ENCODE data around the gene SETD3. TPM values are rescaled to one million over a fixed set of nuclear protein-coding genes. Genes with fewer than 3 reads are reported as not detected.

The SETD3 gene
- total and polyA plus RNA-seq, 2 experiments from 2014 or later = 43.3 to 54.6 TPM

GRCh38 chr14:99522934-99523703, 42.5 kb upstream of the SETD3 start:
- H3K4me1 ChIP-seq (ENCODE audit: insufficient read depth) = peaks cover 18% of the 10 kb centered on the region
- peak overlapping the region; percentile 22; the same call in 1 of the 2 replicates for H3K9ac ChIP-seq
- no peaks in the 10 kb centered on the region for H3K79me2 ChIP-seq (ENCODE audit: insufficient read depth)
- no peak overlapping the region for H3K4me2 ChIP-seq (ENCODE audit: unreplicated experiment)
- 92 to 93% methylated on average over 13 to 14 of the region's 14 CpGs for WGBS, 2 experiments (ENCODE audit: low coverage in 1 of 2, low lambda C conversion rate in 2 of 2, missing lambda C conversion rate in 2 of 2)
- H3K9me3 ChIP-seq (ENCODE audit: low read depth) = no peaks in the 10 kb centered on the region
- H3F3A ChIP-seq (ENCODE audit: insufficient read depth) = no peaks in the 10 kb centered on the region
- H3K4me3 ChIP-seq = no peak overlapping the region
- no peak for DNase-seq
- peak overlapping the region; percentile 40 for H2AFZ ChIP-seq
- H3K27ac ChIP-seq = no peak overlapping the region
- no peaks in the 10 kb centered on the region for H3K9me2 ChIP-seq (ENCODE audit: insufficient read depth)
- H3K36me3 ChIP-seq (ENCODE audit: low read depth) = no peaks in the 10 kb centered on the region
- TF ChIP-seq EZH2phosphoT487 (IDR thresholded peaks at IDR 0.05; ENCODE audit: insufficient read depth, low read depth) = no peak
- in situ Hi-C loops (cut with MboI) = loop anchor here (5.0 to 10.0 kb wide), 2 partner anchors 99 to 372 kb away; no protein-coding TSS in a partner anchor
- no peaks in the 10 kb centered on the region for H4K20me1 ChIP-seq (ENCODE audit: insufficient read depth)
- no peaks in the 10 kb centered on the region for H3K27me3 ChIP-seq (replicated peaks; ENCODE audit: insufficient read depth)

- Histone ChIP-seq H3K4me3 (no peak overlapping the region), H3K9me3 (ENCODE audit: low read depth) (no peaks in the 10 kb centered on the region), H3K79me2 (ENCODE audit: insufficient read depth) (no peaks in the 10 kb centered on the region), H3K27me3 (replicated peaks; ENCODE audit: insufficient read depth) (no peaks in the 10 kb centered on the region), H3K9me2 (ENCODE audit: insufficient read depth) (no peaks in the 10 kb centered on the region), H2AFZ (peak overlapping the region; percentile 40), H3K9ac (peak overlapping the region; percentile 22; the same call in 1 of the 2 replicates), H4K20me1 (ENCODE audit: insufficient read depth) (no peaks in the 10 kb centered on the region), H3K4me1 (ENCODE audit: insufficient read depth) (peaks cover 18% of the 10 kb centered on the region), H3F3A (ENCODE audit: insufficient read depth) (no peaks in the 10 kb centered on the region), H3K27ac (no peak overlapping the region), H3K4me2 (ENCODE audit: unreplicated experiment) (no peak overlapping the region), H3K36me3 (ENCODE audit: low read depth) (no peaks in the 10 kb centered on the region)
- TF ChIP-seq EZH2phosphoT487 (IDR thresholded peaks at IDR 0.05; ENCODE audit: insufficient read depth, low read depth) (no peak), EZH2 (IDR thresholded peaks at IDR 0.05; ENCODE audit: insufficient read depth, poor library complexity, severe bottlenecking) (no peak)
- WGBS, 2 experiments (ENCODE audit: low coverage in 1 of 2, low lambda C conversion rate in 2 of 2, missing lambda C conversion rate in 2 of 2) = 7 to 10% methylated on average over 12 of the region's 12 CpGs
- peak; percentile 89 for DNase-seq
- in situ Hi-C loops (cut with MboI) = loop anchor here (5.0 to 10.0 kb wide), 2 partner anchors 100 to 372 kb away; no protein-coding TSS in a partner anchor
Measured at GRCh38 chr14:99522457-99522891, 41.8 kb upstream of the SETD3 start.

GRCh38 chr14:99522025-99522401, 41.4 kb upstream of the SETD3 start:
- Histone ChIP-seq H3K9ac (no peak overlapping the region), H3K79me2 (ENCODE audit: insufficient read depth) (no peaks in the 10 kb centered on the region), H3K4me2 (ENCODE audit: unreplicated experiment) (no peak overlapping the region), H3K9me2 (ENCODE audit: insufficient read depth) (no peaks in the 10 kb centered on the region), H4K20me1 (ENCODE audit: insufficient read depth) (no peaks in the 10 kb centered on the region), H2AFZ (peak overlapping the region; percentile 40; the same call in 1 of the 2 replicates), H3K4me3 (no peak overlapping the region), H3K9me3 (ENCODE audit: low read depth) (no peaks in the 10 kb centered on the region), H3K27ac (no peak overlapping the region), H3K4me1 (ENCODE audit: insufficient read depth) (peaks cover 18% of the 10 kb centered on the region), H3K27me3 (replicated peaks; ENCODE audit: insufficient read depth) (no peaks in the 10 kb centered on the region), H3F3A (ENCODE audit: insufficient read depth) (no peaks in the 10 kb centered on the region), H3K36me3 (ENCODE audit: low read depth) (no peaks in the 10 kb centered on the region)
- DNase-seq = no peak
- in situ Hi-C loops (cut with MboI) = loop anchor here (5.0 to 10.0 kb wide), 2 partner anchors 100 to 373 kb away; no protein-coding TSS in a partner anchor
- 63 to 76% methylated on average over 14 to 18 of the region's 18 CpGs for WGBS, 2 experiments (ENCODE audit: low coverage in 1 of 2, low lambda C conversion rate in 2 of 2, missing lambda C conversion rate in 2 of 2)
- TF ChIP-seq EZH2 (IDR thresholded peaks at IDR 0.05; ENCODE audit: insufficient read depth, poor library complexity, severe bottlenecking) = no peak
- no peak for TF ChIP-seq EZH2phosphoT487 (IDR thresholded peaks at IDR 0.05; ENCODE audit: insufficient read depth, low read depth)

- Histone ChIP-seq H3K4me3 (no peak overlapping the region), H2AFZ (no peak overlapping the region), H3K79me2 (ENCODE audit: insufficient read depth) (no peaks in the 10 kb centered on the region), H3K27ac (no peak overlapping the region), H3K9ac (no peak overlapping the region), H3K4me1 (ENCODE audit: insufficient read depth) (peaks cover 18% of the 10 kb centered on the region), H3K9me2 (ENCODE audit: insufficient read depth) (no peaks in the 10 kb centered on the region), H3K36me3 (ENCODE audit: low read depth) (no peaks in the 10 kb centered on the region), H3K4me2 (ENCODE audit: unreplicated experiment) (no peak overlapping the region), H3F3A (ENCODE audit: insufficient read depth) (no peaks in the 10 kb centered on the region), H3K9me3 (ENCODE audit: low read depth) (no peaks in the 10 kb centered on the region), H4K20me1 (ENCODE audit: insufficient read depth) (no peaks in the 10 kb centered on the region), H3K27me3 (replicated peaks; ENCODE audit: insufficient read depth) (no peaks in the 10 kb centered on the region)
- TF ChIP-seq EZH2 (IDR thresholded peaks at IDR 0.05; ENCODE audit: insufficient read depth, poor library complexity, severe bottlenecking) (no peak), EZH2phosphoT487 (IDR thresholded peaks at IDR 0.05; ENCODE audit: insufficient read depth, low read depth) (no peak)
- in situ Hi-C loops (cut with MboI) = loop anchor here (5.0 to 10.0 kb wide), 2 partner anchors 101 to 373 kb away; no protein-coding TSS in a partner anchor
- 88 to 89% methylated on average over 24 to 25 of the region's 25 CpGs for WGBS, 2 experiments (ENCODE audit: low coverage in 1 of 2, low lambda C conversion rate in 2 of 2, missing lambda C conversion rate in 2 of 2)
- no peak for DNase-seq
Measured at GRCh38 chr14:99521176-99522024, 40.7 kb upstream of the SETD3 start.

Data from GM23248 (cell line).